Cardiac muscle cell (in vitro differentiated cells and primary cell): ENCODE data around the gene ALKBH4. TPM values are rescaled to one million over a fixed set of nuclear protein-coding genes. Genes with fewer than 3 reads are reported as not detected.
"Not testable (repeated sequence)": the region's sequence is repeated elsewhere in the genome, so short reads cannot be mapped to it uniquely, and the experiment has no call there.

ENCODE experiments used
- DNase-seq, 2 donors: peaks; one replicate each; pipeline versions ENCODE4 v3.0.0 to v3.0.0-alpha.2; 2010 to 2017; ENCODE audit warnings: low read depth in 1 of 2, low spot score in 1 of 2
- H3K27ac ChIP-seq: fragments of 200-600 bp; sonication (generic); 2 replicates; pipeline ENCODE4 v1.5.1; 2016
- H3K27me3 ChIP-seq: fragments of 200-600 bp; sonication (generic); 2 replicates; pipeline ENCODE4 v1.6.0; 2016; ENCODE audit warnings: control low read depth
- H3K36me3 ChIP-seq: fragments of 200-600 bp; sonication (generic); 2 replicates; pipeline ENCODE4 v1.5.1; 2016; ENCODE audit warnings: control low read depth
- H3K4me1 ChIP-seq: fragments of 200-600 bp; sonication (generic); 2 replicates; pipeline ENCODE4 v1.8.1; 2017; ENCODE audit warnings: low read depth, mild to moderate bottlenecking, mixed run types
- H3K4me3 ChIP-seq: fragments of 200-600 bp; sonication (generic); 2 replicates; pipeline ENCODE4 v1.5.1; 2016; ENCODE audit warnings: mild to moderate bottlenecking
- H3K9me3 ChIP-seq: fragments of 200-600 bp; sonication (generic); 2 replicates; pipeline ENCODE4 v1.5.1; 2017; ENCODE audit warnings: low read depth, mild to moderate bottlenecking, control low read depth
- CTCF ChIP-seq: IDR thresholded peaks from 2 replicates; pipeline ENCODE4 v1.5.1; 2012; ENCODE audit warnings: low read depth, mild to moderate bottlenecking, low read length
- polyA plus RNA-seq: library from polyadenylated mRNA; unstranded; fragments of >200 nt; fragmentation: Nextera tagmentation; extraction: Ambion mirVana; gene quantifications from 2 replicates; pipeline ENCODE4 v1.2.1, GENCODE V29; 2016
- total RNA-seq: library from RNA; depleted of rRNA; stranded (reverse); fragments of >200 nt; gene quantifications from 2 replicates; pipeline ENCODE4 v1.2.3, GENCODE V29; 2016

ALKBH4 gene
- total and polyA plus RNA-seq, 2 experiments from 2014 or later: 26.7 to 31.8 TPM

GRCh38 chr7:102494026-102494425 lies 29.4 kb upstream of the ALKBH4 start:
- H3K4me1 ChIP-seq, H3K9me3 ChIP-seq, H3K27ac ChIP-seq, H3K36me3 ChIP-seq, H3K4me3 ChIP-seq, DNase-seq, H3K27me3 ChIP-seq: not testable (repeated sequence)

DNA sequence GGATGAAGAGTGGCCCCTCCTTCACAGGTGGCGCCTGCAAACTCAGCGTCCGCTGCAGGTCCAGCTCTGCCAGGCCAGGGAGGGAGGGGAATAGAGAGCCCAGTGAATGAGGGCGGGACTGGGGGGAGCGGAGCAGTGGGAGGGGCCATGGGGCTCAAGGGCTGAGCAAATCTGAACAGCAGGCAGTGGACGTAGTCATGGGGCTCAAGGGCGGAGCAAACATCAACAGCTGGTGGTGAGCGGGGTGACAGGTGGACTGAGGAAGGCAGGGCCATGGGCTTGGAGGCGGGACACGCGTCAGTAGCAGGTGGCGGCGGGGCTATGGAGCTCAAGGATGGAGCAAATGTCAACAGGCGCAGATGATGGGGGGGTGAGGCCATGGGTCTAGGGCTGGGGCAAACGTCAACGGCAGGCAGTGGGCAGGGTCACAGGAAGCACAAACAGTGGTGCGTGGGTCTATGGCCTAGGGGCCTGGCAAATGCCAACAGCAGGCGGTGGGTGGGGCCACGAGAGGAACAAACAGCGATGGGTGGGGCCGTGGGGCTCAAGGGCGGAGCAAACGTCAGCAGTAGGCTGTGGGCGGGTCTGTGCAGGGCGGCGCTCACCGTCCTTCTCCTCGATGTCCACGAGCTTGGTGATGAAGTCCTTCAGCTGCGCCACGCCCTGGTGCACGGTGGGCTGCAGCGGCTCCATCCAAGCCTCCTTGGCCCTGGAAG lies 28.7 kb upstream of the ALKBH4 start:
- H3K27ac ChIP-seq, H3K9me3 ChIP-seq, DNase-seq, H3K36me3 ChIP-seq, H3K4me1 ChIP-seq, H3K27me3 ChIP-seq, H3K4me3 ChIP-seq: not testable (repeated sequence)

GRCh38 chr7:102490529-102491075 lies 25.9 kb upstream of the ALKBH4 start:
- not testable (repeated sequence) for H3K4me3 ChIP-seq, H3K36me3 ChIP-seq, H3K4me1 ChIP-seq, H3K27ac ChIP-seq, H3K9me3 ChIP-seq, H3K27me3 ChIP-seq, DNase-seq

DNA sequence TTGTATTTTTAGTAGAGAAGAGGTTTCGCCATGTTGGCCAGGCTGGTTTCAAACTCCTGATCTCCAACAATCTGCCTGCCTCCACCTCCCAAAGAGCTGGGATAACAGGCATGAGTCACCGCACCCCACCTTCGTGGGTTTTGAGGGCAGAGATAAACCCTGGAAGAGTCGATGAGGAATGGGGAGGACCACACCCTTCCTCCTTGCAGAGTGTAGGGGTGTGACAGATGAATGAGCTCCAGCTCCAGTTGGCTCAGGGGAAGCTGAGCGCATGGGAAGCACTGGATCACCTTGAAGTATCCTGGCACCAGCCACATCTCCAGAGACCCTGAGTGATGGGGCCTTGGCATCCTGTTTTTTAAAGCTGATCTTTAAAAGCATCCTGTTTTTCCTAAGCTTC lies 19.7 kb upstream of the ALKBH4 start:
- not testable (repeated sequence) for DNase-seq, H3K9me3 ChIP-seq, H3K4me3 ChIP-seq, H3K36me3 ChIP-seq, H3K27me3 ChIP-seq, H3K27ac ChIP-seq, H3K4me1 ChIP-seq

GRCh38 chr7:102481962-102482361 lies 17.3 kb upstream of the ALKBH4 start:
- H3K4me3 ChIP-seq, DNase-seq, H3K4me1 ChIP-seq, H3K9me3 ChIP-seq, H3K27ac ChIP-seq, H3K36me3 ChIP-seq, H3K27me3 ChIP-seq: not testable (repeated sequence)

- H3K4me3 ChIP-seq, H3K36me3 ChIP-seq, H3K27ac ChIP-seq, H3K4me1 ChIP-seq, DNase-seq, H3K9me3 ChIP-seq, H3K27me3 ChIP-seq: not testable (repeated sequence)
- peak; percentile 29 for TF ChIP-seq CTCF
Observed at GRCh38 chr7:102479982-102480637, 15.4 kb upstream of the ALKBH4 start.

DNA sequence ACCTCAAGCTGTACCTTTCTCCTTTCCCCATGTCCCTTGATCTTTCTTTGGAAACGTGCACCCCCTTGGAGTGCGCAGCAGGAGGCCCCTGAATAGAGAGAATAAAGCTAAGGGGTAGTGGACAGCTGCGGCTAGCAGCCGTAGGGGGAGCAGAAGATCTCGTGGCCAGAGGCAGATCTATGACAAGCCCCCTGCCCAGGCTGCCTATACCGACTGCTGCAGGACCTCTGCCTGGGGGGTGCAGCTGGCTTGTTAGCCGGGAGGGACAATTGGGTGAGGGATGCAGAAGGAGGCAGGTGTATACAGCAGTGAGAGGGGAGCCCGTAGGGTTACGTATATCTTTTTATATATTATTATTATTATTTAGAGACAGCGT lies 14.5 kb upstream of the ALKBH4 start:
- H3K4me3 ChIP-seq, H3K9me3 ChIP-seq: not testable (repeated sequence)

DNA sequence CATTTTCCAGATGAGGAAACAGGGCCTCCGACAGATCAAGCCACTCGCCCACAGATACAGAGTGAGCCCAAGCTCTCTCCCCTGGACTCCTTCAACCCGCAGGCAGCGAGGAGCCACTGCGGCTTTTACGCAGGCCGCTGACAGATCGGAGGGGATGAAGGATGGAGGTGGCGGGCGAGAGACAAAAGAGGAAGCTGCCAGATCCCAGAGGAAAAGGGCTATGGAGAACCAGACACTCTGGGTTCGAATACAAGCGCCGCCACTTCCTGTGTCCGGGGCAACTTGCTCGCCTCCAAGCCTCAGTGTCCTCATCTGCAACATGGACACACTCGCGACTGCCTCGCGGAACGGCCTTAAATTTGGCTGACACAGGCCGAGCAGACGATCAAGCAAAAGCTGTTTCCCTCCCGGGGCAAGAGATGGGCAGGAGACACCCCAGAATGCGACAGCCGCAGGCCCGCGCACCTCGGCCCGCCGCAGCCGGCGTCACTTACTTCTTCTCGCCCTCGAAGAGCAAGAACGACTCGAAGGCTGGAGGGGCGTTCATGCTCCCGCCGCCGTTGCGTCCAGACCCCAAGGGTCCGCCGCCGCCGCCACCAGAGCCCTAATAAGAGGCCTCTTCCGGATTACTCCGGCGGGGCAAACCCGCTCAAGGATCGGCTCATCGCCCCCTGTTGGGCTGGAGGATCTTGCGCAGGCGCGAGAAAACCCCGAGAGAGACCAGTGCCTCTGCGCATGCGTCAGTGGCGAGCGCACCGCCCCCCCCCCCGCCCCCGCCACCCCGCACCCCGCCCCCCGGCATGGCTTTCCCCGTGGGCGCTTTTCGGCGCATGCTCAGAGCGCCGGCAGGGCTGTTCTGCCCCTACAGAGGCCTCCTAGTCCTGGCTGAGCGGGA lies 13.9 kb upstream of the ALKBH4 start, which contains the start of gene POLR2J:
Gene POLR2J (minus strand): TSS at position 609 of the 895 bp plus-strand sequence. CDS start 62 bp downstream, at position 547.
- H3K4me1 ChIP-seq, H3K27me3 ChIP-seq, H3K36me3 ChIP-seq, H3K27ac ChIP-seq, H3K9me3 ChIP-seq: not testable (repeated sequence)
- DNase-seq: peak; percentile 50 to 82
- H3K4me3 ChIP-seq: peak within 1 kb of the TSS; percentile 31

More for the DNA sequence above, 14.5 kb upstream of the ALKBH4 start:
- not testable (repeated sequence) for H3K4me1 ChIP-seq, H3K36me3 ChIP-seq, H3K27ac ChIP-seq, H3K27me3 ChIP-seq, DNase-seq

DNA sequence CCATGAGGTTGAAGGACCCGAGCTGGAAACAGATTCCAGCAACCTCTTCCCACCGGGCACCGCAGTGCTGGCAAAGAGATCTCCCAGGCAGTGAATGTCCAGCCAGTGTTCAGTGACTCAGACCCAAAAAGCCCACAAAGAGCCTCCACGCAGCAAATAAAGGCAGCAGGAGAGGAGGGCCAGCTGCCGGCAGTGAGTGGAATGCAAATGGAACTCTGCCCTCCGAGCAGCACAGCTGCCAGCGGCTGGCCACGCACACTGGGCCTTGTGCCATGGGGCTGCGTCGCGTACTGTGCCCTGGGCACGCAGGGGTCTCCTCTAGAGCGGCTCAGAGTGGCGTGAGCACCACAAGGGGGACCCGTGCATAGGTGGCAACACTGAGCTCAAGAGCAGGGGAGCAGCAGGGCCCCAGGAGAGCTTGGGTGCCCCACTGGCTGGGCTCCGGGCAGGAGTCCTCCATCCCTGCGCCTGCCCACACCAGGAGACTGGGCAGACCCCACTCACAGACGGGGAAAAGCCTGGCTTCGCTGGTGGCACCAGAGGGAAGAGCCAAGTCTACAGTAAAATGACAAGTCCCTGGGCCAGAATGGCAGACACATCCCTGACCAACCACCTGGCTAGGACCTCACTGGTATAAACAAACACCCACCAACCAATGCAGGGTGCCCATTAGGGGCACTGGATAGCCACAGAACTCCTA lies 10.2 kb upstream of the ALKBH4 start:
- DNase-seq, H3K27me3 ChIP-seq, H3K4me3 ChIP-seq, H3K4me1 ChIP-seq, H3K9me3 ChIP-seq, H3K27ac ChIP-seq: not testable (repeated sequence)
- H3K36me3 ChIP-seq: peaks cover 10% of the 10 kb centered on the region

- peaks cover 10% of the 10 kb centered on the region for H3K36me3 ChIP-seq
- not testable (repeated sequence) for H3K9me3 ChIP-seq, H3K27me3 ChIP-seq, H3K27ac ChIP-seq, H3K4me3 ChIP-seq, H3K4me1 ChIP-seq, DNase-seq
Observed at GRCh38 chr7:102474116-102474515, 9.5 kb upstream of the ALKBH4 start.
